GM12878 (cell line): Measurements from ENCODE around the gene OR14C36. TPM values are rescaled to one million over a fixed set of nuclear protein-coding genes. Genes with fewer than 3 reads are reported as not detected.

ENCODE experiments used
- ATAC-seq: fragments of 200-7000 bp; cut with Tn5 transposase; 3 replicates; pipeline ENCODE4 v1.9.1; 2020; ENCODE audit warnings: mild to moderate bottlenecking, moderate library complexity
- BruUV-seq: library from RNA; stranded (reverse); fragments of 400-500 nt; replicated peaks from 2 replicates; lab custom pipeline; 2021; lab: Mats Ljungman, UMichigan
- CTCF ChIA-PET: fragments of 300-600 bp; sonication (Branson Sonifier 250); formaldehyde crosslinking; extraction: SDS; loops from one replicate; lab custom pipeline; 2021; ENCODE audit warnings: inconsistent platforms; lab: Yijun Ruan, JAX
- POLR2A ChIA-PET: fragments of 350-600 bp; formaldehyde crosslinking; extraction: SDS; loops from one replicate; lab custom pipeline; 2021; ENCODE audit warnings: inconsistent platforms; lab: Charles Lee
- RAD21 ChIA-PET: fragments of 300-600 bp; sonication (Branson Sonifier 250); formaldehyde crosslinking; loops from one replicate; lab custom pipeline; 2023; ENCODE audit warnings: antibody characterized with exemption; ENCODE audit not compliant: unreplicated experiment; lab: Charles Lee
- SMC1A ChIA-PET: fragments of 300-600 bp; sonication (Branson Sonifier 250); formaldehyde crosslinking; loops from one replicate; lab custom pipeline; 2023; ENCODE audit not compliant: unreplicated experiment, uncharacterized antibody; lab: Charles Lee
- DNase-seq: peaks from one replicate; pipeline ENCODE4 v3.0.0-alpha.2; 2011; ENCODE audit warnings: low read depth, low spot score
- FAIRE-seq: peaks from 3 replicates; lab custom pipeline; 2011; peaks lifted over from hg19 to GRCh38; lab: Jason Lieb, UNC
- H2AFZ ChIP-seq: 2 replicates; pipeline ENCODE4 v1.6.0; 2011; ENCODE audit warnings: low read depth, low read length, control low read depth; ENCODE audit not compliant: control insufficient read depth
- H3K27ac ChIP-seq: 2 replicates; pipeline ENCODE4 v1.5.1; 2011; ENCODE audit warnings: control low read depth; ENCODE audit not compliant: control insufficient read depth, insufficient read depth
- H3K27me3 ChIP-seq, 2 experiments: replicated peaks in 1 of 2; 2 replicates each; pipeline versions ENCODE4 v1.6.0 to v1.6.1; 2011; ENCODE audit warnings: low read length in 1 of 2; ENCODE audit not compliant: control insufficient read depth in 2 of 2, insufficient read depth in 2 of 2
- H3K36me3 ChIP-seq, 2 experiments: 2 replicates each; pipeline ENCODE4 v1.5.1; 2011; ENCODE audit warnings: low read length in 1 of 2; ENCODE audit not compliant: control insufficient read depth in 2 of 2, insufficient read depth in 2 of 2
- H3K4me1 ChIP-seq: 2 replicates; pipeline ENCODE4 v1.6.1; 2011; ENCODE audit warnings: mild to moderate bottlenecking, low read length, moderate library complexity, mixed read lengths; ENCODE audit not compliant: control insufficient read depth, insufficient read depth
- H3K4me2 ChIP-seq: 2 replicates; pipeline ENCODE4 v1.6.0; 2011; ENCODE audit warnings: control low read depth; ENCODE audit not compliant: control insufficient read depth, insufficient read depth
- H3K4me3 ChIP-seq: fragments of 200-600 bp; sonication (generic); 2 replicates; pipeline ENCODE4 v1.5.1; 2016
- H3K79me2 ChIP-seq: 2 replicates; pipeline ENCODE4 v1.6.0; 2011; ENCODE audit warnings: low read length; ENCODE audit not compliant: control insufficient read depth, insufficient read depth
- H3K9ac ChIP-seq: 2 replicates; pipeline ENCODE4 v1.8.0; 2011; ENCODE audit warnings: low read length, control low read depth, mixed read lengths; ENCODE audit not compliant: control insufficient read depth, insufficient read depth
- H3K9me3 ChIP-seq: replicated peaks from 3 replicates; pipeline ENCODE4 v1.5.1; 2011; ENCODE audit warnings: mild to moderate bottlenecking, low read length; ENCODE audit not compliant: control insufficient read depth, insufficient read depth
- H4K20me1 ChIP-seq: 2 replicates; pipeline ENCODE4 v1.6.0; 2011; ENCODE audit not compliant: control insufficient read depth, insufficient read depth
- ASH2L ChIP-seq: fragments of 300-600, 200-600 bp; sonication (generic); IDR thresholded peaks from 2 replicates; pipeline ENCODE4 v1.6.1; 2017; ENCODE audit warnings: low read depth, mild to moderate bottlenecking, borderline replicate concordance
- BCL11A ChIP-seq: IDR thresholded peaks from 2 replicates; pipeline ENCODE4 v1.6.1; 2011; ENCODE audit warnings: low read depth, low read length
- CBX5 ChIP-seq: sonication (generic); IDR thresholded peaks from 2 replicates; pipeline ENCODE4 v1.6.1; 2016; ENCODE audit warnings: low read depth, moderate library complexity, mild to moderate bottlenecking, inconsistent platforms
- GATAD2B ChIP-seq: fragments of 450-650 bp; conservative IDR thresholded peaks from 2 replicates; pipeline ENCODE4 v1.6.1; 2017; ENCODE audit warnings: low read depth, mild to moderate bottlenecking, moderate library complexity
- HDAC6 ChIP-seq: fragments of 200-600 bp; sonication (generic); IDR thresholded peaks from one replicate; pipeline ENCODE4 v1.8.0; 2017; ENCODE audit warnings: antibody characterized with exemption; ENCODE audit not compliant: unreplicated experiment
- IRF4 ChIP-seq: IDR thresholded peaks from 2 replicates; pipeline ENCODE4 v1.6.1; 2011; ENCODE audit warnings: low read depth, low read length
- RCOR1 ChIP-seq: conservative IDR thresholded peaks from 2 replicates; pipeline ENCODE4 v1.6.1; 2012; ENCODE audit warnings: low read depth, low read length, improper control_type of control experiment
- RELA ChIP-seq: fragments of 450-650 bp; IDR thresholded peaks from 2 replicates; pipeline ENCODE4 v1.8.0; 2014; ENCODE audit warnings: borderline replicate concordance; ENCODE audit not compliant: partially characterized antibody
- SUPT20H ChIP-seq: IDR thresholded peaks from 2 replicates; pipeline ENCODE4 v1.6.1; 2011; ENCODE audit warnings: low read depth, mild to moderate bottlenecking, low read length, moderate library complexity, borderline replicate concordance; ENCODE audit not compliant: control insufficient read depth
- ZNF384 ChIP-seq: IDR thresholded peaks from 2 replicates; pipeline ENCODE4 v1.6.1; 2012; ENCODE audit warnings: low read depth, mild to moderate bottlenecking, low read length, improper control_type of control experiment, borderline replicate concordance
- WGBS: methylation state at CpG from one replicate; pipeline ENCODE4 v1.1.6; 2016; ENCODE audit warnings: low lambda C conversion rate; ENCODE audit not compliant: insufficient replicate concordance, insufficient coverage; ENCODE audit errors: missing lambda C conversion rate; 5-methylcytosine and 5-hydroxymethylcytosine counted together
- in situ Hi-C: fragments of 300-500 bp; cut with MboI; formaldehyde crosslinking; loops from 9 replicates; pipeline ENCODE4 v1.14.3; 2018; ENCODE audit warnings: mixed read lengths
- intact Hi-C: fragments of 100-400 bp; cut with micrococcal nuclease; formaldehyde crosslinking; loops from one replicate; pipeline ENCODE4 v1.14.2; 2022; ENCODE audit not compliant: unreplicated experiment
- polyA plus RNA-seq, 11 experiments: library from polyadenylated mRNA; depleted of rRNA in 4 of 11; unstranded in 6 of 11; stranded (reverse) in 5 of 11; fragments of >200 nt; fragmentation: Nextera tagmentation in 4 of 11; fragmentation: Illumina TruSeq in 1 of 11; extraction: Ambion mirVana in 4 of 11; extraction: Trizol in 1 of 11; gene quantifications; 1 replicate in 1 of 11; 2 replicates in 10 of 11; pipeline versions ENCODE4 v1.2.1 to v1.2.3, GENCODE V29; 2011 to 2016; ENCODE audit warnings: inconsistent platforms in 2 of 11, missing spikeins in 2 of 11, low read depth in 1 of 11
- total RNA-seq, 4 experiments: library from RNA; depleted of rRNA in 3 of 4; stranded (reverse); fragments of >200 nt in 3 of 4; fragmentation: Illumina TruSeq in 1 of 4; extraction: Trizol in 1 of 4; gene quantifications; 2 replicates each; pipeline versions ENCODE4 v1.2.1 to v1.2.3, GENCODE V29; 2013 to 2021

The OR14C36 gene
- total and polyA plus RNA-seq, 10 of the 15 experiments (the other 5 are each of a cell fraction or from before 2014, with no cell fraction given), result not detected

- no peak within 1 kb of the TSS for H3K4me2 ChIP-seq
- DNase-seq, result no peak
- 0% methylated on average over 3 of the region's 3 CpGs for WGBS
- no peaks in the 10 kb centered on the region; a peak in 1 of 4 replicates for H3K27me3 ChIP-seq
- no peaks in the 10 kb centered on the region for H3K36me3 ChIP-seq
- no peaks in the 10 kb centered on the region for H3K79me2 ChIP-seq
- H3K4me1 ChIP-seq, result no peaks in the 10 kb centered on the region
- no peak within 1 kb of the TSS for H3K27ac ChIP-seq
- H3K9me3 ChIP-seq, result no peaks in the 10 kb centered on the region
- SMC1A ChIA-PET, result no interaction called here
- TF ChIP-seq GATAD2B (no peak), CBX5 (no peak), ZNF384 (no peak), RCOR1 (no peak), ASH2L (no peak), RELA (no peak), HDAC6 (no peak), BCL11A (no peak), SUPT20H (no peak), IRF4 (no peak)
- RAD21 ChIA-PET, result no interaction called here
- ATAC-seq, result no peak
- FAIRE-seq, result no peak
- in situ Hi-C loops, result no loop called here
- H2AFZ ChIP-seq, result no peak within 1 kb of the TSS
- no TSS peak for BruUV-seq
- no peak within 1 kb of the TSS for H3K9ac ChIP-seq
- no peaks in the 10 kb centered on the region for H4K20me1 ChIP-seq
- POLR2A ChIA-PET, result no interaction called here
- H3K4me3 ChIP-seq, result no peak within 1 kb of the TSS
- CTCF ChIA-PET, result no interaction called here
- intact Hi-C loops, result no loop called here
These were observed 12.6 kb downstream of the OR14C36 start, which contains the start of gene OR2T4 for GRCh38 chr1:248361121-248361715. Gene OR2T4, plus strand, starts transcription at chr1:248361665. Its CDS starts 0 bp downstream, at chr1:248361665.
